ENCODE measurements around the gene ACSM2A. TPM values are rescaled to one million over a fixed set of nuclear protein-coding genes. Genes with fewer than 3 reads are reported as not detected.

Gene ACSM2A
- total RNA-seq, 1 donor from 2014 or later = not detected

Other genes with a start within 250 kb of the ACSM2A start
- gene GP2, start 124.0 kb upstream of the ACSM2A start, total RNA-seq = not detected in 2 replicates
- not detected in 2 replicates for gene UMOD, start 98.8 kb upstream of the ACSM2A start, total RNA-seq
- gene PDILT, start 46.8 kb upstream of the ACSM2A start, total RNA-seq = not detected in 2 replicates
- gene ACSM5, start 42.0 kb upstream of the ACSM2A start, total RNA-seq = 2.0 and 2.7 TPM in 2 replicates
- not detected in 2 replicates for gene ACSM2B, start 124.8 kb downstream of the ACSM2A start, total RNA-seq
- not detected in 2 replicates for gene ACSM1, start 246.2 kb downstream of the ACSM2A start, total RNA-seq

Data from myocyte (in vitro differentiated cells).